SU-DHL-6 (cell line): ENCODE data around the gene PROSER3.
A peak's percentile ranks its signal among the peaks of the same experiment; 100 is the strongest.

Experiments
- H2AFZ ChIP-seq: fragments of 200-600 bp; sonication (generic); 2 replicates; pipeline ENCODE4 v1.6.1; 2014; ENCODE audit warnings: low read depth, mild to moderate bottlenecking, moderate library complexity, mixed read lengths, antibody characterized with exemption, low read length; ENCODE audit not compliant: severe bottlenecking
- H3F3A ChIP-seq: fragments of 200-600 bp; shearing (Covaris generic); 2 replicates; pipeline ENCODE4 v1.6.0; 2016; ENCODE audit warnings: antibody characterized with exemption, mild to moderate bottlenecking; ENCODE audit not compliant: insufficient read depth
- H3K27ac ChIP-seq: fragments of 200-600 bp; sonication (generic); 2 replicates; pipeline ENCODE4 v1.5.1; 2016; ENCODE audit warnings: low read depth, mild to moderate bottlenecking, low read length, moderate library complexity, mixed read lengths
- H3K27me3 ChIP-seq: fragments of 200-600 bp; sonication (generic), shearing (Covaris generic); 2 replicates; pipeline ENCODE4 v1.6.0; 2014; ENCODE audit warnings: mild to moderate bottlenecking, low read length
- H3K36me3 ChIP-seq: fragments of 200-600 bp; sonication (generic); 2 replicates; pipeline ENCODE4 v1.6.1; 2014; ENCODE audit warnings: mild to moderate bottlenecking, low read length, mixed read lengths
- H3K4me2 ChIP-seq: fragments of 300-600, 200-600 bp; shearing (Covaris generic), sonication (generic); 2 replicates; pipeline ENCODE4 v1.6.0; 2014; ENCODE audit warnings: low read length, low read depth, mild to moderate bottlenecking; ENCODE audit not compliant: poor library complexity, severe bottlenecking
- H3K4me3 ChIP-seq: fragments of 200-600 bp; sonication (generic); 2 replicates; pipeline ENCODE4 v1.5.1; 2014; ENCODE audit warnings: antibody characterized with exemption, low read length, mild to moderate bottlenecking, mixed read lengths; ENCODE audit not compliant: insufficient read depth, poor library complexity, severe bottlenecking
- H3K79me2 ChIP-seq: fragments of 200-600 bp; sonication (generic); 2 replicates; pipeline ENCODE4 v1.6.1; 2014; ENCODE audit warnings: mild to moderate bottlenecking, low read length, moderate library complexity; ENCODE audit not compliant: insufficient read depth
- H3K9ac ChIP-seq: fragments of 200-600 bp; sonication (generic); 2 replicates; pipeline ENCODE4 v1.7.0; 2014; ENCODE audit warnings: mild to moderate bottlenecking, low read length
- H3K9me2 ChIP-seq: fragments of 200-600 bp; sonication (generic); replicated peaks from 2 replicates; pipeline ENCODE4 v1.6.1; 2014; ENCODE audit warnings: low read length; ENCODE audit not compliant: insufficient read depth
- H3K9me3 ChIP-seq: fragments of 200-600 bp; sonication (generic); 2 replicates; pipeline ENCODE4 v1.6.1; 2014; ENCODE audit warnings: low read length, mixed read lengths; ENCODE audit not compliant: insufficient read depth
- H4K20me1 ChIP-seq: fragments of 200-600 bp; sonication (generic); 2 replicates; pipeline ENCODE4 v1.6.1; 2014; ENCODE audit warnings: low read depth, mild to moderate bottlenecking, antibody characterized with exemption, low read length, moderate library complexity, mixed read lengths
- CTCF ChIP-seq: fragments of 200-600 bp; sonication (generic); IDR thresholded peaks from one replicate; pipeline ENCODE4 v1.5.1; 2017; ENCODE audit warnings: antibody characterized with exemption, mild to moderate bottlenecking, low read length, moderate library complexity; ENCODE audit not compliant: insufficient read depth, poor library complexity, severe bottlenecking
- EZH2phosphoT487 ChIP-seq: fragments of 200-600 bp; sonication (generic), shearing (Covaris generic); conservative IDR thresholded peaks from 2 replicates; pipeline ENCODE4 v1.6.1; 2018; ENCODE audit warnings: mild to moderate bottlenecking, antibody characterized with exemption, low read length, moderate library complexity, mixed read lengths

PROSER3 gene

GRCh38 chr19:35738021-35738886, 19.7 kb upstream of the PROSER3 start:
- Histone ChIP-seq H4K20me1 (no peaks in the 10 kb centered on the region), H3K9ac (no peak overlapping the region), H3F3A (peaks cover 13% of the 10 kb centered on the region), H3K4me2 (no peak overlapping the region), H3K27me3 (no peaks in the 10 kb centered on the region), H3K9me2 (no peaks in the 10 kb centered on the region), H2AFZ (no peak overlapping the region), H3K36me3 (no peaks in the 10 kb centered on the region), H3K79me2 (no peaks in the 10 kb centered on the region), H3K27ac (no peak overlapping the region), H3K9me3 (no peaks in the 10 kb centered on the region), H3K4me3 (no peak overlapping the region)
- TF ChIP-seq CTCF (no peak), EZH2phosphoT487 (no peak)

GRCh38 chr19:35738887-35739229, 19.1 kb upstream of the PROSER3 start:
- Histone ChIP-seq H3K9me2 (no peaks in the 10 kb centered on the region), H3K4me3 (no peak overlapping the region), H3K79me2 (no peaks in the 10 kb centered on the region), H4K20me1 (no peaks in the 10 kb centered on the region), H3K4me2 (no peak overlapping the region), H3K27me3 (no peaks in the 10 kb centered on the region), H3K9ac (no peak overlapping the region), H3K36me3 (no peaks in the 10 kb centered on the region), H3K9me3 (no peaks in the 10 kb centered on the region), H2AFZ (no peak overlapping the region), H3K27ac (no peak overlapping the region), H3F3A (peaks cover 13% of the 10 kb centered on the region)
- TF ChIP-seq EZH2phosphoT487 (no peak), CTCF (no peak)

- no peak overlapping the region for H3K27ac ChIP-seq
- no peaks in the 10 kb centered on the region for H3K9me2 ChIP-seq
- H3K9me3 ChIP-seq, result no peaks in the 10 kb centered on the region
- H3K9ac ChIP-seq, result peak overlapping the region; percentile 60
- TF ChIP-seq CTCF (no peak), EZH2phosphoT487 (no peak)
- no peaks in the 10 kb centered on the region for H3K36me3 ChIP-seq
- H3K79me2 ChIP-seq, result no peaks in the 10 kb centered on the region
- peaks cover 13% of the 10 kb centered on the region for H3F3A ChIP-seq
- no peaks in the 10 kb centered on the region for H4K20me1 ChIP-seq
- H3K4me3 ChIP-seq, result peak overlapping the region; percentile 69
- peak overlapping the region; percentile 89 for H3K4me2 ChIP-seq
- no peaks in the 10 kb centered on the region for H3K27me3 ChIP-seq
- H2AFZ ChIP-seq, result no peak overlapping the region
These were observed 18.5 kb upstream of the PROSER3 start for GRCh38 chr19:35739275-35740107.
